Lower lobe of right lung (tissue), 2 donors: ENCODE measurements around the gene CHID1. TPM values are rescaled to one million over a fixed set of nuclear protein-coding genes. Genes with fewer than 3 reads are reported as not detected.

Experiments used
- ATAC-seq, 2 donors: fragments of 200-7000 bp; cut with Tn5 transposase; one replicate each; pipeline ENCODE4 v1.9.1; 2020 to 2022; ENCODE audit warnings: mild to moderate bottlenecking in 2 of 2, moderate library complexity in 2 of 2
- DNase-seq: peaks from one replicate; pipeline ENCODE4 v3.0.0-alpha.2; 2020
- H3K27ac ChIP-seq: fragments of 200-600 bp; one replicate; pipeline ENCODE4 v1.8.0; 2022
- H3K27me3 ChIP-seq: fragments of 200-600 bp; one replicate; pipeline ENCODE4 v1.8.0; 2022; ENCODE audit warnings: low read depth
- H3K36me3 ChIP-seq: fragments of 200-600 bp; one replicate; pipeline ENCODE4 v1.8.0; 2022; ENCODE audit warnings: mild to moderate bottlenecking
- H3K4me1 ChIP-seq: fragments of 200-600 bp; one replicate; pipeline ENCODE4 v1.8.0; 2022
- H3K4me3 ChIP-seq: fragments of 200-600 bp; one replicate; pipeline ENCODE4 v1.8.0; 2022; ENCODE audit warnings: mild to moderate bottlenecking
- H3K9me3 ChIP-seq: fragments of 200-600 bp; one replicate; pipeline ENCODE4 v1.8.0; 2022
- intact Hi-C: fragments of 100-400 bp; cut with DNase I; formaldehyde crosslinking; loops from one replicate; pipeline ENCODE4 v1.11.0; 2022
- total RNA-seq: library from RNA; stranded (reverse); fragmentation: NEBNext Ultra II Directional; extraction: Animal tissue kit (Norgen Biotek cat#: 25700); gene quantifications from one replicate; pipeline ENCODE4 v1.2.1, GENCODE V29; 2021
- TF ChIP-seq, protein P1 (sequence below): fragments of 200-600 bp; IDR thresholded peaks from one replicate; pipeline ENCODE4 v1.8.0; 2022; ENCODE audit warnings: antibody characterized with exemption, mild to moderate bottlenecking
- donor health status: DM: no; HTN: yes; CAD: no; lungs with severe emphysema.

CHID1 gene
- total RNA-seq, 1 donor from 2014 or later: 65.0 TPM

DNA sequence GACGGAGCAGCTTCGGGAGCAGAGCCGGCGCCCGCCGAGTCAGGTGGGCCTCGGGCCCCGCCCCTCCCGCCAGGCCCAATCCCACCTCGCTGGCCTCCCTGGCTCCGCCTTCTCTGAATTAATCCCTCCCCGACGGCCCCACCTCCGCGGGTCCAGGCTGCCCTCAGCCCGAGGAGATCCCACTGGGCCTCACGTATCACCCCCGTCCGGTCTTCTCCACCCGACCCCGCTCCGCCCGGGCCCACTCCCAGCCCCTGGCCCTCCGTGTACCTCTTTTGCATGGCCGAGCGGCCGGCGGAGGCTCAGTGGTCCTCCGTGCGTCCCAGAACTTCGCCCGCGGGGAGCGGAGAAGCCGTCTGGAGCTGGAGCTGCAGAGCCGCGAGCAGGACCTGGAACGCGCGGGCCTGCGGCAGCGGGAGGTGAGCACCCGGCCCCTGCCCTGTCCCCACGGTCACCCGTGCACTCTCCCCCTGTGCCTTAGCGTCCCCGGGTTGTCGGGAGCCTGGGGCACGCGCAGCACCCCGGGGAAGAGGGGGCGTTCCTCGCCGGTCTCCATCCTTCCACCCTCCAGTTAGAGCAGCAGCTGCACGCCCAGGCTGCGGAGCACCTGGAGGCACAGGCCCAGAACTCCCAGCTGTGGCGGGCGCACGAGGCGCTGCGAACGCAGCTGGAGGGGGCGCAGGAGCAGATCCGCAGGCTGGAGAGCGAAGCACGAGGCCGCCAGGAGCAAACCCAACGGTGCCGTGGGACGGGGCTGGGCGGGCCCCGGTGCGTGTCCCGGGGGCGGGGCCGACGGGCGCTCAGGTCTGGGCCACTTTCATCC lies 80.1 kb downstream of the CHID1 start:
- H3K27ac ChIP-seq: peak overlapping the region; percentile 86
- peaks cover 89% of the 10 kb centered on the region for H3K4me1 ChIP-seq
- H3K9me3 ChIP-seq: no peaks in the 10 kb centered on the region
- peaks cover 2% of the 10 kb centered on the region for H3K36me3 ChIP-seq
- DNase-seq (peak; percentile 87), ATAC-seq (peak; percentile 60 to 69)
- H3K4me3 ChIP-seq: peak overlapping the region; percentile 58
- intact Hi-C loops: no loop called here
- no peaks in the 10 kb centered on the region for H3K27me3 ChIP-seq
- TF ChIP-seq, protein P1, sequence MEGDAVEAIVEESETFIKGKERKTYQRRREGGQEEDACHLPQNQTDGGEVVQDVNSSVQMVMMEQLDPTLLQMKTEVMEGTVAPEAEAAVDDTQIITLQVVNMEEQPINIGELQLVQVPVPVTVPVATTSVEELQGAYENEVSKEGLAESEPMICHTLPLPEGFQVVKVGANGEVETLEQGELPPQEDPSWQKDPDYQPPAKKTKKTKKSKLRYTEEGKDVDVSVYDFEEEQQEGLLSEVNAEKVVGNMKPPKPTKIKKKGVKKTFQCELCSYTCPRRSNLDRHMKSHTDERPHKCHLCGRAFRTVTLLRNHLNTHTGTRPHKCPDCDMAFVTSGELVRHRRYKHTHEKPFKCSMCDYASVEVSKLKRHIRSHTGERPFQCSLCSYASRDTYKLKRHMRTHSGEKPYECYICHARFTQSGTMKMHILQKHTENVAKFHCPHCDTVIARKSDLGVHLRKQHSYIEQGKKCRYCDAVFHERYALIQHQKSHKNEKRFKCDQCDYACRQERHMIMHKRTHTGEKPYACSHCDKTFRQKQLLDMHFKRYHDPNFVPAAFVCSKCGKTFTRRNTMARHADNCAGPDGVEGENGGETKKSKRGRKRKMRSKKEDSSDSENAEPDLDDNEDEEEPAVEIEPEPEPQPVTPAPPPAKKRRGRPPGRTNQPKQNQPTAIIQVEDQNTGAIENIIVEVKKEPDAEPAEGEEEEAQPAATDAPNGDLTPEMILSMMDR: no peak

- no peak for DNase-seq
- ATAC-seq: no peak
- intact Hi-C loops: no loop called here
- Histone ChIP-seq H3K4me3 (peak overlapping the region; percentile 58), H3K27ac (peak overlapping the region; percentile 86), H3K36me3 (peaks cover 9% of the 10 kb centered on the region), H3K9me3 (no peaks in the 10 kb centered on the region), H3K27me3 (no peaks in the 10 kb centered on the region), H3K4me1 (peaks cover 86% of the 10 kb centered on the region)
- TF ChIP-seq, protein P1: no peak
Observed at GRCh38 chr11:829847-830294, 80.7 kb downstream of the CHID1 start.

DNA sequence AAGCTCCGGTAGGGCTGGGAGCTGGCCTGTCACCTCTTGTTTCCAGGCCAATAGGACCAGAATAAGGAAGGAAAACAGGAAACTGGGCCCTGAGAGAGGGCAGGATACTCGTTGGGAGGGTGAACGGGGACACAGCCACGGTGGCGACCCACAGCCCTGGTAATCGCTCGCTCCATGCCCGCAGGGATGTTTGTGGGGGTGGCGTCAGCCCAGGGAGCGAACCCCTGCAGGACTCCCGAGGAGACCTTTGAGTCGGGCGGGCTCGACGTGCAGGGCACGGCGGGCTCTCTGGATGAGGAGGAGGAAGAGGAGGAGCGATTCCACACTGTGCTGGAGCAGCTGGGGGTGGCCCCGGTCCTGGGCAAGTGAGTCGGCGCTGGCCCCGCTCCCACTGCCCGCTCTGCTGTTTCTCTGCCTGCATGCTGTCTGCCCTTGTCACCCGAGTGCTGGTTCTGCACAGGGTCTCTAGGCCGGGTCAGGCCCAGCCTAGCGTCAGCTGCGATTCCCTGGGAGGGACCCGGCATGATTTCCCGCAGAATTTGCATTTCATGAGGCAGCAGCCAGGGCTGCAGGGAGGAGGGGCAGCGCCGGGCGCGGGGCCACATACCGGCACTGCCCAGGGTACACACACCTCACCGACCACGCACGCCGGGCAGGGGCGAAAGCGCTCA lies 81.3 kb downstream of the CHID1 start:
- TF ChIP-seq, protein P1: no peak
- Histone ChIP-seq H3K4me3 (peak overlapping the region; percentile 58), H3K4me1 (peaks cover 80% of the 10 kb centered on the region), H3K9me3 (no peaks in the 10 kb centered on the region), H3K27me3 (no peaks in the 10 kb centered on the region), H3K36me3 (peaks cover 14% of the 10 kb centered on the region), H3K27ac (peak overlapping the region; percentile 86)
- ATAC-seq: peak; percentile 4 to 9
- intact Hi-C loops: no loop called here
- no peak for DNase-seq

- TF ChIP-seq, protein P1: no peak
- intact Hi-C loops: no loop called here
- ATAC-seq (no peak), DNase-seq (no peak)
- Histone ChIP-seq H3K4me1 (peaks cover 74% of the 10 kb centered on the region), H3K36me3 (peaks cover 21% of the 10 kb centered on the region), H3K27ac (peak overlapping the region; percentile 86), H3K27me3 (no peaks in the 10 kb centered on the region), H3K9me3 (no peaks in the 10 kb centered on the region), H3K4me3 (peak overlapping the region; percentile 58)
Observed at GRCh38 chr11:828506-829175, 82.0 kb downstream of the CHID1 start.

DNA sequence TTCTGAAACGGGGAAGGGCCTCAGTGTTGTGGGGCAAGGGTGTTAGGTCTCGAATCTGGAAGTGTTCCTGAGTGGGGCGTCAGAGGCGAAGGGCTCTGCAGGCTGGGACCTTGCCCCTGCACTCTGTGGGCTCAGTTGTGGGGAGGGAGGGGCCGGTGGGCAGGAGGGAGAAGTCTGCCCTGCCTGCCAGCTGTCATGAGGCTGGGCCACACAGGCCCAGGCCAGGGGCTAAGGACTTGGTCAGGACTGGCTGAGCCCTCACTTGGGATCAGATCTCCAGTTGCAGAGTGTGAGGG lies 82.8 kb downstream of the CHID1 start, which contains the start of gene CRACR2B:
CRACR2B (plus strand) TSS at position 23 of the 296 bp plus-strand sequence. CDS start 689 bp downstream, outside the sequence.
- H3K4me1 ChIP-seq: peaks cover 72% of the 10 kb centered on the region
- DNase-seq: no peak
- peak within 1 kb of the TSS; percentile 58 for H3K4me3 ChIP-seq
- intact Hi-C loops: no loop called here
- H3K9me3 ChIP-seq: no peaks in the 10 kb centered on the region
- TF ChIP-seq, protein P1: no peak
- ATAC-seq: peak in 1 of 2 donors; percentile 14
- peak within 1 kb of the TSS; percentile 86 for H3K27ac ChIP-seq
- no peaks in the 10 kb centered on the region for H3K27me3 ChIP-seq
- peaks cover 29% of the 10 kb centered on the region for H3K36me3 ChIP-seq
